ENCODE data around the gene S100A10.

- no peak for TF ChIP-seq CTCF (IDR thresholded peaks at IDR 0.05; ENCODE audit: insufficient read depth, low read depth, low read length)
- no peak for TF ChIP-seq EZH2 (IDR thresholded peaks at IDR 0.05; ENCODE audit: insufficient read depth, low read length)
These were observed 53.9 kb downstream of the S100A10 start for GRCh38 chr1:151939779-151940178.

All from astrocyte (in vitro differentiated cells and primary cell).